ENCODE data around the gene FLT4.
"Not testable (repeated sequence)": the region's sequence is repeated elsewhere in the genome, so short reads cannot be mapped to it uniquely, and the experiment has no call there.

Gene FLT4

DNA sequence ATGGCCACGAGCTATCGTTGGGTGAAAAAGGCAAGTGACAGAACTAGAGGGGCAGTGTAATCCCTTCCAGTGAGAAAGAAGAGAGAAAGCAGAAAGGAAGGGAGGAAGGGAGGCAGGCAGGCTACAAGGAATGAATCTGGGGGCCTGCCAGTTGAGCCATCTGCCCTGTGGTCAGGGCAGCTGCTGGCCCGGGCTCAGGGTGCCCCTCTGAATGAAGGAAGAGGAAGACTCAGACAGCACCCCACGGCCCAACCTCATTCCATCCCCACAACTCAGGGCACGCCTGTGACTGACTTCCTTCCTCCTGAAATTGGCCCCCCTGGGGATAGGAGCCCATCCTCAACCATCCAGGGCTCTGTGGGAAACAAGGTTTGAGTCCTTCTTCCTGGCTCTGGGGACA is 20.3 kb upstream of the FLT4 start:
- DNase-seq: no peak

DNA sequence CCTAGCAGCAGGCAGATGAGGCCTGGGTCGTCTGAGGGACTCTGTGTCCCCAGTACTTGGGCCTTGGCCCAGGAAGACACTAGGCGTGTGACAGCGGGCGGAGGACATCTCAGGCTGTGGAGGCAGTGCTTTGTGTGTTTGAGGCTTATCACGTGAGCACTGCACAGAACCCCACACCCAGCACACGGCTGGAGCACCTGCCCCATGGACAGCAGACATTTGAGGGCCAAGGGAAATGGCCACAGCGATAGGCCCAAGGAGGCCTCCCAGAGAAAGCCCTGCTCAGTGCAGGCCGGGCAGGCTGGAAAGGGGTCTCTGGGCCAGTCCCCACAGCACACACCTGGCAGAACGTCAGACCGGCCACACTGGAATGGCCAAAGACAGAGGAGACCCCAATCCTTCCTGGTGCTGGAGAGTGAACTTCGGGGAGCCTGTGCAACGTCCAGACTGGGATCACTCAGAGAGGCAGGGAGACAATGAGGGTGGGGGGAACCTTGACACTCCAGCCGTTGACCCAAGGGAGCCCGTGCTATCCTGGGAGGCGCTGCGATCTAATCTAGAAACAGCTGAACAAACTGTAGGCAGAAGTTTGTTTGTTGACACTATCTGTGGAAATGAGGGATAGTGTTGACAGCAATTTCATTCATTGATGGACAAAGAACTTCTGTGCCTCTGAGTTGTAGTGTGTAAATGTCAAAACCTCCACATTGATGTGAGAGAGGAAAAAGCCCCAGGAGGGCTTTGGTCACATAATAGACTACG is 19.6 kb upstream of the FLT4 start:
- no peak for DNase-seq

DNA sequence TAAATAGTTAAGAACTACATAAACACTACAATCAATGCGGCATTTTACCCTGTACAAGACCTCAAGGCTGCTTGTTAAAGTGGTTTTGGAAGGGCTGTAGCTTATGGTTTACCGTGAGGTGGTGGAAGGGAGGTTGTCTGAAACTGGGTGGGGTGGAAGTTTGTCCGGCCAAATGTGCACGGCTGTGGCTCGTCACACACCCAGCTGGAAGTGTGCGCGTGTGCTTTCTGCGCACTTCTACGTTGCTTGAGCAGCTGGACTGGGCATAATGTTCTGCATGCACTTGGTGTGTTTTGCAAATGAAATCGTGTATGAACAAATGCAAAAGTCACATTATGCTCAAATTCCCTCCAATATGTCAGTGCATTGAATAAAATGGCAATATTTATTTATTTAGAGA is 17.4 kb upstream of the FLT4 start:
- no peak for DNase-seq

DNA sequence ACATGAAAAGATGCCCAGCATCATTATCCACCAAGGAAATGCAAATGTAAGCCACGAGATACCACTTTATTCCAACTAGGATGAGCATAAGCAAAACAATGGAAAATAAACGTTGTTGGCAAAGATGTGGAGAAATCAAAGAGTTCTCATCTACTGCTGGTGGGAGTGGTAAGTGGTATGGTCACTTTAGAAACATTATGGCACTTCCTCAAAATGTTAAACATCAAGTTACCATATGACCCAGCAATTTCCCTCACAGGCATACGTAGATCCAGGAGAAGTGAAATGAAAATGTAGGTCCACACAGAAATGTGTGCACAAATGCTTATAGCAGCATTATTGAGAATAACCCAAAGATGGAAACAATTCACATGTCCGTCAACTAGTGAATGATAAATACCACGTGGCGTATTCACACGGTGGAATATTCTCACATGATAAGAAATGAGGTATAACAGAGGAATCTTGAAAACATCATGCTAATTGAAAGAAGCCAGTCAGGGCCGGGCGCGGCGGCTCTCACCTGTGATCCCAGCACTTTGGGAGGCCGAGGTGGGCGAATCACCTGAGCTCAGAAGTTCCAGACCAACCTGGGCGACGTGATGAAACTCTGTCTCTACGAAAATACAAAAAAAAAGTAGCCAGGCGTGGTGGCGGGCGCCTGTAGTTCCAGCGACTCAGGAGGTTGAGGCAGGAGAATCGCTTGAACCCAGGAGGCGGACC is 16.4 kb upstream of the FLT4 start:
- no peak for DNase-seq

DNA sequence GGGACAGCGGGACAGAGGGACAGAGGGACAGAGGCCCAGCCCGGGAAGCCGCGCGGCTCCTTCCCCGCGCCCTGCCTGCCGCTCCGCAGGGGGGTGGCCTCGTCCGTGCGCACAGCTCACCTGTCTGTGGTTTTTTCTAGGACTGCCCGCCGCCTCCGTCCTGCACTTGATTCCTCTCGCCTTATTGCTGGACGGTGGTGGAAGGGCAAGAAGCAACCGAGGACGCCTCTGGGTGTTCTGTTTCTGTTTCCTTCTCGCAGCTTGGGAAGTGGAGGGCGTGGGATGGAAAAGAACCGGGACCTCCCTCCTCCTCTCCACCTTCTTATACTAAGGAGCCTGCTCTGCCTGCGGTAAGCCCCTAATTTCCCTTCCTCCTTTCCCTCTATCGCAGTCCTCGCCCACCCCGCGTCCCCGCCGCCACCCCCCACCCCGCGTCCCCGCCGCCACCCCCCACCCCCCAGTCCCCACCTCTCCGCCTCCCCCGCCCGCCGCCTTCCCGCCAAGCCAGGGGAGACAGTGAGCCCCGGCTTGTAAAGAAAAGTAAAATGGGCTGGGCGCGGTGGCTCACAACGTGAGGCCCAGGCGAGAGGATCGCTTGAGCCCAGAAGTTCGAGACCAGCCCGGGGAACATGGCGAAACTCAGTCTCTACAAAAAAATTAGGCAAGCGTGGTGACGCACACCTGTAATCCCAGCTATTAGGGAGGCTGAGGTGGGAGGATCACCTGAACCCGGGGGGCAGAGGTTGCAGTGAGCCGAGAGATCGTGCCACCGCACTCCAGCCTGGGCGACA is 9.6 kb upstream of the FLT4 start:
- DNase-seq: no peak

DNA sequence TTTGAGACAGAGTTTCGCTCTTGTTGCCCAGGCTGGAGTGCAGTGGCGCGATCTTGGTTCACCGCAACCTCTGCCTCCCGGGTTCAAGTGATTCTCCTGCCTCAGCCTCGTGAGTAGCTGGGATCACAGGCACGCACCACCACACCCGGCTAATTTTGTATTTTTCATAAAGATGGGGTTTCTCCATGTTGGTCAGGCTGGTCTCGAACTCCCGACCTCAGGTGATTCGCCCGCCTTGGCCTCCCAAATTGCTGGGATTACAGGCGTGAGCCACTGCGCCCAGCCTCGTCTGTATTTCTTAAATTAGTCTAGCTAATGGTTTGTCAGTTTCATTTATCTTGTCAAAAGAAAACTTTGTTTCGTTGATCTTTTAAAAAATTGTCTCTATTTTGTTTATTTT is 5.8 kb upstream of the FLT4 start:
- not testable (repeated sequence) for DNase-seq

DNA sequence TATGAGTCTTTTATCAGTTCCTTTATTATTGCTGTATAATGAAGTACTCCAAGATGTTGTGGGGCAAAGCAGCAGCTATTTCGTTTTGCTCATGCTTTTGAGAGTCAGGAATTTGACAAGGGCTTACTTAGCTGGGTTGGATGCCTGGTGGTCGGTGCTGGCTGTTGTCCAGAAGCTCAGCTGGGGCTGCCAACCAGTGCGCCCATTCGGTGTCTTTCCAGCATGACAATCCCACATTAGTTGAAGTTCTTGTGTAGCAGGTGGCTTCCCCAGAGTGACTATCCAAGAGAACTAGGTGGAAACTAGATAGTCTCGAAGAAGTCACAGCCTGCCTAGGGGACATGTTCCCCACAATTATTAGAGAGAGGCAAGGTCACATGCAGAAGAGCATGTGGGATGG is 3.4 kb upstream of the FLT4 start:
- no peak for DNase-seq

DNA sequence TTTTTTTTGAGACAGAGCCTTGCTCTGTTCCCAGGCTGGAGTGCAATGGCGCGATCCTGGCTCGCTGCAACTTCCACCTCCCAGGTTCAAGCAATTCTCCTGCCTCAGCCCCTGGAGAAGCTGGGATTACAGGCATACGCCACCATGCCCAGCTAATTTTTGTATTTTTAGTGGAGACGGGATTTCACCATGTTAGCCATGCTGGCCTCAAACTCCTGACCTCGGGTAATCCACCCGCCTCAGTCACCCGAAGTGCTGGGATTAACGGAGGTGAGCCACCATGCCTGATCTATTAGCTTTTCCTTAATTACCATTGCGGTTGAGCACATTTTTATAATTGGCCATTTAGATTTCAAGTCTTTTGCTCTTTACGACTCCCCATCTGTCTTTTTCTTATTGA is 2.9 kb upstream of the FLT4 start:
- DNase-seq: no peak

DNA sequence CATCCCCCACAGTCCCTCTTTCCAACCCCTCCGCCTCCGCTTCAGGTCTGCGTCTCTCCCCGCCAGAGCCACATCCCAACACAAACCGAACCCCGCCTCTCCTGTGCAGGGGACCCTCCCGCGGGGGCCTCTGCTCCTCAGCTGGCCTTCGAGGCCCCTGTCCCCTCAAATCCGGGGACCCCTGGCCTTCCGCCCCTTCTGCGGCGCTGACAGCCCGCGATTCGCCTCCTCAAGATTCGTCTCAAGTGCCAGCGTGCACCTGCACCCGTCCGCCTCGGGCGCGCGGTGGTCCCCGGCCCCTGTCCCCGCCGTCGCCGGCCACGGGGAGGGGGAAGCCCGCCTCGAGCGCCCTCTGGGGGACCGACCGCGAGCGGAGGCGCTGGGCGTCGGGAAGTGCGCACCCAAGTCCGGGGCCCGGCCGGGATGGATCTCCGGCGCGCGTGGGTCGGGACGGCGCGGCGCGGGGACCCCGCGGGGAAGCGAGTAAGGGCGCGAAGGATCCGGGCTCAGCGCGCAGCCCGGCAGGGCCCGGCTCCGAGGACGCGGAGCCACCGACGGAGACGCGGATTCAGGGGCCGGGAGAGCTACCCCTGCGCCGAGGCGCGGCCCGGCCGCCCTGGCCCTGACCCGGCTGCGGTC is 623 bp downstream of the FLT4 start:
- no peak for DNase-seq

DNA sequence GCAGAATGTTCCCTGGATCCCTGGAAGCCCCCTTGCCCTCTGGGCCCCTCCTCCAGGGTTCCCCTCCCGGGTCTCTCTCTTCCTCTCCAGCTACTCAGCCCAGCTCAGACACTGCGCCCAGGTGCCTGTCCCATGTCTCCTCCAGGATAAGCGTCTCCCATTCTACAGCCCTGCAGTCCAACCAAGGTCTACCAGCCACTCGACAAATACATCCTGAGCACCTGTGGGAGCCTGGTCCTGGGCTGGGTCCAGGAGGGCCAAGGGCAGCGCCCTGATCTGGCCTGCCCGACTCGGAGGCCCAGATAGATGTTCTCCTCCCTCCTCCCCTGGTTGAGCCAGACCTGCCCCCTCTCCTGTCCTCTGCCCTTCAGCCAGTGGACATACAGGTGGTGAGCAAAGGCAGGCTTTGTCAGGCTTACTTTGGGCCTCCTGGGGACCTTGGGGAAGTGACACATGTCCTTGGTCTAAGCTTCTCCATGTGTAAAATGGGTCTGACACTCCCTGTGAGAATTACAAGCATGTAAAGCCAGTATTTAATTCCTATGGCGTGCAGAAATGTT is 1.4 kb downstream of the FLT4 start:
- DNase-seq: no peak

DNA sequence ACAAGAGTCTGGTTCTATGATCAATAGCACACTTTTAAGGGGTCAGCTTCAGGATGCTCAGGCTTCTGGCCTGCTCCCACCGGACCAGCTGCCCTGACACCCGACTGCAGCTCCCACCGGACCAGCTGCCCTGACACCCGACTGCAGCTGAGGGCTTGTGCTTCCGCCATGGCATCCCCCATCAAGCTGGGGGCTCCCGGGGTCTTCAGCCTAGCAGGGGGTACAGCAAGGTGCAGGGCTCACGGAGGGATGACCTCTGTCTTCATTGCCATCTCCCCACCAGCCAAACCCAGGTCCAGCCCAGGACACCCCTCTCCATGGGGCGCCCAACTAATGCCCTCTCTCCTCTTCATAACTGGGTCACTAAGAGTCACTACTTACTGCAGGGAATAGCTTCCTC is 1.9 kb downstream of the FLT4 start:
- DNase-seq: no peak

DNA sequence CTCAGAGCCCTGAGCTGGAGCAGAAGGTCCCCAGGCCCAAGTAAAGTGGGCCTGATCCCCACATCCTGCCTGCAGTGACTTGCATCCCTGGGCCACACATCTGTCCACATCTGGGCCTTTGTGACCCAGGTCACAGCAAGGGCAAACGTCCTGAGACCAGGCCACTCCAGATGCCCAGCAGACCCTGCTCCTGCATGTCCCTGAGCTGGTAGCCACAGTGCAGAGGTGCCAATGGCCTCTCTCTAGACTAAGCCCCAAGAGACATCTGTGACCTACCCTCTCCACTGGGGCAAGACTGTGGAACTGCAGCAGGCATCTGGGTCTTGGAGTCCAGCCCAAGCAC is 2.5 kb downstream of the FLT4 start:
- DNase-seq: no peak

DNA sequence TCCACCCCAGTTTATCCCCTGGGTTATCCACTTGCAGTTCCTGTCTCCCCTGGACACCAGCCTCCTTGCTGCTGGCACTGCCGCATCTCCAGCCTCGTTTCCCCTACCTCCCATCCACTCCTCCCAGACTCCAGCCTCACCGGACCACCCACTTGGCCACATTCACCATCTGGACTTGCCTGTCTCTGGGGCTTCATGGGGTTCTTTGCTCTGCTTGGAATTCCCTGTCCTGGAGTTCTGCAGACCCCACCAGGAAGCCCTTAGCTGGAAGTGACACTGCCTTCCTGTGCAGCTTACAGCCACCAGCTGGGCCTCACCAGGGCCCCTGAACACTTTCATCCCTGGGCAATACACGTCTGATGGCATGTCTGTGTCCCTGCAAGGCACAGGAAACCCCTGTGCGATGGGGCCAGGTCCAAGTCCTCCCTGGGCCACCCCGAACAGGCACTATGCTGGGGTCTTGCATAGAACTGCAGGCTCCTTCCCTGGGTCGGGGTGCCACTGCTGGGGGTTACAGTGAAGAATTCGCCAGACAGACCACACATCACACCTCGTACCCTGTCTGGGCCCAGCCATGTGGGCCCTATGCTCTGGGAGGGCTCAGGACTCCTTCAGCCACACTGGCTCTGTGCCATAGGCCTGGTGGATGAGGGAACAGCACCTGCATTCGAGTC is 3.0 kb downstream of the FLT4 start:
- no peak for DNase-seq

DNA sequence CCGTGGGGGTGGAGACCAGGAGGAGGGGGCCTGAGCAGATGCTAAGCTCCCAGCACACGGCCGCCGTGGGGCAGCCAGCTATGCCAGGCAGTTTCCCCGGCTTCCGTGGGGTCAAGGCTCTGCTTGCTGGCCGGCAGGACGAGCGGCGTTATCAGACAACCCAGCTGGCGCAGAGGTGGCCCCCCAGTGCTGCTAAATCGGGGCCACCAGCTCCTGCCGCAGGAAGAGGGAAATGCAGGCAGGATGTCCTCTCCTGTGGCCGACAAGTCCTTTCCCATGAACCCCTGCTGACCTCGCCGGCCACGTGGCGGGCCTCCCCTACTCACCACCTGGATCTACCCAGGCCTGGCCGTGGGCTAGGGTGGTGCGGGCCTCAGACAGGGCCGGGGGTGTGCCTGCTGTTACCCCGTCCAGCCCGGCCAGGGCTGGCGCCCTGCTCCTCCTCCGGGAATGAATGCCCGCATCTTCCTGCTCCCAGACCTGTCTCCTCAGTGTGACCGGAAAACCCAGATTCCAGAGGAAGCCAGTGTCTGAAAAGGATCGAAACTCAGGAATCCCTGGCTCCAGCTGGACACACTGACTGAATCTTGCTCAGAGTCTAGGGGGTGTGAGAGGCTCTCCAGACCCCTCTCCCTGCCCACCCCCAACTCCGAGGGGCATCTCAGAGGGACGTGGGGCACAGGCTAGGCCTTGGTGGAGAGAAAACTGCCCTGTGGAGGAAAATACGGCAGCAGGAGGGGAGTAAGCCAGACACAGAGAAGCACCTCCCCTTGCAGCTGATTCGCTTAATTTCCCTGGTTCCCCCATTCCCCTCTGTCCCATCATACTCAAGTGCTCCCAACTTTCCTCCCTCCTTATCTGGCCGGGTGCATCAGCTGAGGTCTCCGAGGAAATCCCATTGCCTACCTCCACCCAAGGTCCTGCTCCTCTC is 3.9 kb downstream of the FLT4 start:
- no peak for DNase-seq

DNA sequence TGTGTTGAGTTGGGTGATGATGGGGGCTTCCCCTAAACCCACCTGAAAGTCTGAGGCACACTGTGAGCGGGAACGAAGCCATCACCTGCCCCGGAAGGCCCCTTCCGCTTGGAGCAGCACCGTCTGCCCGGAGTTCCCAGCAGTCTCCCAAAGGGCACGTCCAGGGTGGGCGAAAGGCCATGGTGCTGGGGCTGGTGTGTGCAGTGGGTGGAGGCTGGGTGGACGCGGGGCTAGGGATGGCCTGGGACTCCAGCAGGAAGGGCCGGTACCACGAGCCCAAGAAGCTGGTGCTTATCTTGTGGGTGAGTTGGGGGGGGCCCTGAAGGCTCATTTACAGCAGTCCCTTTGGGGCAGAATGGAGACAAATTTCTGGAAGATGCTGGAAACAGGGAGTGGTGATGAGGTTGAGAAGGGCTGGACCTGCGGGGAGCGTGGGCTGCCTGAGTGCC is 4.6 kb downstream of the FLT4 start:
- no peak for DNase-seq

DNA sequence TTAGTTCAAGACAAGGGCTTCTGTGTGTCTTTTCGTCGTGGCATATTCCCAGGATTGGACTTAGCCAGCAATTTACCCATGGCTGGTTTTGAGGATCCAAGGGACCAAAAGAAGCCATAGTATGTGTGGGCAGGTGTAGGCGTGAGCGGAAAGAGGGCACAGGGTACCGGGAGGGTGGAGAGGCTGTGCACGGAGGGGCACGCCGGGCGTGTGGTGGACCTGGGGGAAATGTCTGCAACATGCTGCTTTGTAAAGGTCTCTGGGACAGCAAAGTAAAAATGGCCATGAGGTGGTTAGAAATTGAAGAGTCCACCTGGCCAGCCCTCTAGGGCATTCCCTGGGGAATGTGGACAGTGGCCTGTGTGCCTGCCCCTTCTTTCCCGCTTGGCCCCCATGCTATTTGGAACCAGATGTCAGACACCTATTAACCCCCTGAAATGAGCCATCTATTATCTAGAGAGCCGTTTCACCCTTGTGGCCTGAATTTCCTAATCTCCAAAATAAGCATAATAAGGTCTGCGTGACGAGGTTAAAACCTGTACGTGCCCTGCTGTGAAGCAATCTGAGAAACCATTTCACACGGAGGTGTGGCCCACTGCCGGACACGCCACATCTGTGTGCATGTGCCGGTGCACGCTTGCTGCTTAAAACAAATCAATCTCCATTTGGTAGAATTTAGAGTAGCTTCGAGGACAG is 5.1 kb downstream of the FLT4 start:
- DNase-seq: no peak

DNA sequence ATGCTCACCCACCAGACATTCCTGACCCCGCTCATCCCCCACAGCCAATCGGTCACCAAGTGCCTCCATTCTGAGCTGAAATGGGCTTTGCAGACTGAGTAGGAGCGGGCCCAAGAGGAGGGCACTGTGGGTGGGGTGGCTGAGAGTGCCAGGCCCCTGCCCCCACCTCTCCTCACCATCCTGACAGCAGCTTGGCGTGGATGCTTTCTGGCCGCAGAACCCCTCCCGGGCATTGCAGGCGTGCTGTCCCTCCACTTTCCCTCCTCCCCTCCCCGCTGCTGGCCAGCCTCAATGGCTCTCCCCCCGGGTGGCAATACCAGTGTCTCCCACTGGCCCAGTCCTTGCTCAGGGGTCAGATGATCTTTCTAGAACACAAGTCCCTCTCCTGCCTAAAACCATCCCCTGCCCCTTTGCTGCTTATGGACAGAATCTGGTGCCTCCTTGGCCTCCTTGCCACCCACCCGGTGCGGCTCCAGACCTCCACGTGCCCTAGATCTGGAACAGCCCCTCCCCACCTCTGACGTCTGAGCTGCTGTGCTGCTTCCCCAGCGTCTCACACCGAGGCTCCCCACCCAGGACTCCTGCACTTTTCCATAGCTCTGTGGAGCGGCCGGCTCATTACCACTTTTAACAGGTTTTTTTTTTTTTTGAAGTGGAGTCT is 6.1 kb downstream of the FLT4 start:
- no peak for DNase-seq

DNA sequence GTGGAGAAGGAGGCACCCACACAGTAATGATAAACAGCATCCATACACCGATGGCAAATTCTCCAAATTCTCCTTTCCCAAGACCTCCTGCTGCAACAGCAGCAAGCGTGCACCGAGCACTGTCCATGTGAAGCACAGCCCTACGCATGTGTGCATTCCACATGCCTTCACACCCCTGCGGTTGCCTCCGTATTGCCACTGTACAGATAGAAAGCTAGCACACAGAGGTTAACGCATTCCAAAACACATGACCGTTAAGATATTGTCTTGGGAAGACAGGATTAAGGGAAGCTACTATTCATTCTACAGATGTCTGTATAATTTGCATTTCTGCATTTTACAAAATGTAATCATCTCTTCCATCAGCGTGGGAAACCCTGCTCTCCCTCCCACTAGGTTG is 6.6 kb downstream of the FLT4 start:
- no peak for DNase-seq

DNA sequence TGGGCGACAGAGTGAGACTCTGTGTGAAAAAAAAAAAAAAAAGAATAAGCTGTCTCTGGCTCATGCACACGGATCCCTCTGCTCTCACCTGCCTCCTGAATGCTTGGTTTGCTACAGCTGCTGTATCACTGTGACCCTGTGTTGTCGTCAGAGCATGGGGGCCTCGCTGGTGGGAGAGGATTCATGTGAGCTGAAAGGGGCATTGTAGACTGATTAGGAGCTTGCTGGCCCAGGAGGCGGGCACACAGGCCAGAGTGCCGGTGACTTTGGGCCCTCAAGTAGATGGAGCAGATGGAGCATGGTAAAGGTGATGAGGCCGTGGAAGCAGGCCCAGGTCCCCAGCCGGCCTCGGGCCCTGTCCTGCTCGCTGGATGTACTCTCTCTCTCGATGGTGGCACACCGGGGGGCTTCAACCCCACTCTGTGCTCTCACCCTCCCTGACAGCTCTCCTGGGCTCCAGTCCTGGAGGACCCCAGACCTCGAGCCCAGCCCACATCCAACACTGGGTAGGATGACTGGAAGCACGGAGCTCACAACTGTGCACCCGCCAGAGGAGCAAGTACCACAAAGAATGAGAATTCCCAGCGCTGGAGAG is 7.1 kb downstream of the FLT4 start:
- no peak for DNase-seq

DNA sequence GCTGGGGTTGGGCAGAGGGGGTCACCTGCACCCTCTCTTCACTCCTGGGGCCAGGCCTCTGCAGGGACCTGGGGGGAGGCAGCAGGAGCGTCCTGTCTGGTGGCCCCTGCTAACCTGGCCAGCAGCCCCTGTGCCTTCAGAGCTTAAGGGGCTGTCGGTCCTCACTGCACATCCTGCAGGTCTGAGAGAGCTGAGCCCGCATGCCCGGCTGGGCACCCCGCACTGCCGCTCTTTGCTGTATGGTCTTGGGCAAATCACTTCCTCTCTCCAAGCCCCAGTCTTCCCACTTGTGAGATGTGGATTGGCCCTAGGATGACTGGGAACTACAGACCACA is 7.9 kb downstream of the FLT4 start:
- DNase-seq: no peak

Data from bone marrow (tissue), 2 donors.